ENCODE results near the gene CLASP1. TPM values are rescaled to one million over a fixed set of nuclear protein-coding genes. Genes with fewer than 3 reads are reported as not detected.

CLASP1 gene
- total and polyA plus RNA-seq, 2 donors (not counting 3 experiments of a cell fraction or from before 2014, with no cell fraction given) = 10.0 to 57.9 TPM

- peaks cover 5% of the 10 kb centered on the region for H4K20me1 ChIP-seq (replicated peaks; ENCODE audit: control insufficient read depth, extremely low read depth, insufficient read depth, low read length)
- H3K79me2 ChIP-seq (ENCODE audit: control insufficient read depth, insufficient read depth, low read length) = peaks cover 35% of the 10 kb centered on the region
- H3K9ac ChIP-seq (replicated peaks; ENCODE audit: extremely low read depth, insufficient read depth, low read length) = no peak overlapping the region
- no TSS peak for BruUV-seq (replicated peaks)
- FAIRE-seq (no peak), DNase-seq (ENCODE audit: low read depth, low spot score) (no peak)
- no peaks in the 10 kb centered on the region for H3K36me3 ChIP-seq (ENCODE audit: control insufficient read depth in 2 of 2, extremely low read depth in 1 of 2, insufficient read depth in 2 of 2, low read length in 2 of 2)
- no peak overlapping the region for H3K4me3 ChIP-seq (replicated peaks in 1 of 3; ENCODE audit: insufficient read depth in 1 of 3, low read depth in 1 of 3, low read length in 3 of 3)
- H3K27me3 ChIP-seq (ENCODE audit: control insufficient read depth in 2 of 2, insufficient read depth in 2 of 2, low read length in 2 of 2) = no peaks in the 10 kb centered on the region
- H2AFZ ChIP-seq (ENCODE audit: low read depth, low read length) = no peak overlapping the region
- H3K9me1 ChIP-seq (replicated peaks; ENCODE audit: control insufficient read depth, extremely low read depth, insufficient read depth, low read length) = no peaks in the 10 kb centered on the region
- POLR2A ChIA-PET = no interaction called here
- H3K4me2 ChIP-seq (ENCODE audit: insufficient read depth, low read length) = no peak overlapping the region
- TF ChIP-seq FOS (IDR thresholded peaks at IDR 0.05; ENCODE audit: borderline replicate concordance, insufficient read depth, low read length) (no peak), JUN (IDR thresholded peaks at IDR 0.05; ENCODE audit: borderline replicate concordance, insufficient read depth, insufficient read length, low read depth) (no peak), POLR2AphosphoS5 (IDR thresholded peaks at IDR 0.05; ENCODE audit: insufficient read depth, low read depth, low read length) (no peak), EZH2 (IDR thresholded peaks at IDR 0.05; ENCODE audit: borderline replicate concordance, low read depth, low read length, severe bottlenecking) (no peak), GATA2 (IDR thresholded peaks at IDR 0.05; ENCODE audit: insufficient read depth, insufficient read length, low read depth, low read length) (no peak), MAX (IDR thresholded peaks at IDR 0.05; ENCODE audit: insufficient read depth, insufficient read length) (no peak), MYC (IDR thresholded peaks at IDR 0.05; ENCODE audit: low read depth, low read length) (no peak), POLR2A (IDR thresholded peaks at IDR 0.05; ENCODE audit: low read depth, low read length) (no peak)
- TF ChIP-seq, protein P1, sequence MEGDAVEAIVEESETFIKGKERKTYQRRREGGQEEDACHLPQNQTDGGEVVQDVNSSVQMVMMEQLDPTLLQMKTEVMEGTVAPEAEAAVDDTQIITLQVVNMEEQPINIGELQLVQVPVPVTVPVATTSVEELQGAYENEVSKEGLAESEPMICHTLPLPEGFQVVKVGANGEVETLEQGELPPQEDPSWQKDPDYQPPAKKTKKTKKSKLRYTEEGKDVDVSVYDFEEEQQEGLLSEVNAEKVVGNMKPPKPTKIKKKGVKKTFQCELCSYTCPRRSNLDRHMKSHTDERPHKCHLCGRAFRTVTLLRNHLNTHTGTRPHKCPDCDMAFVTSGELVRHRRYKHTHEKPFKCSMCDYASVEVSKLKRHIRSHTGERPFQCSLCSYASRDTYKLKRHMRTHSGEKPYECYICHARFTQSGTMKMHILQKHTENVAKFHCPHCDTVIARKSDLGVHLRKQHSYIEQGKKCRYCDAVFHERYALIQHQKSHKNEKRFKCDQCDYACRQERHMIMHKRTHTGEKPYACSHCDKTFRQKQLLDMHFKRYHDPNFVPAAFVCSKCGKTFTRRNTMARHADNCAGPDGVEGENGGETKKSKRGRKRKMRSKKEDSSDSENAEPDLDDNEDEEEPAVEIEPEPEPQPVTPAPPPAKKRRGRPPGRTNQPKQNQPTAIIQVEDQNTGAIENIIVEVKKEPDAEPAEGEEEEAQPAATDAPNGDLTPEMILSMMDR (IDR thresholded peaks at IDR 0.05; ENCODE audit: extremely low read depth in 1 of 2, insufficient read depth in 1 of 2, low read depth in 1 of 2, low read length in 2 of 2) = no peak
- H3K27ac ChIP-seq (ENCODE audit: insufficient read depth, low read depth, low read length) = no peak overlapping the region
- H3K9me3 ChIP-seq (replicated peaks; ENCODE audit: control insufficient read depth, insufficient read depth, low read length) = no peaks in the 10 kb centered on the region
- CTCF ChIA-PET = no interaction called here
- dilution Hi-C loops (cut with MboI; ENCODE audit: extremely low pct_ligation_motif_present, low sequenced_read_pairs) (no loop called here), intact Hi-C loops (cut with micrococcal nuclease) (no loop called here)
- H3K4me1 ChIP-seq (ENCODE audit: control insufficient read depth, extremely low read depth, insufficient read depth, low read length) = peaks cover 3% of the 10 kb centered on the region
Observed at GRCh38 chr2:121591199-121591598, 58.1 kb downstream of the CLASP1 start.

Data from endothelial cell of umbilical vein (primary cell).